ENCODE measurements around the gene ARHGAP45.

The ARHGAP45 gene

GRCh38 chr19:1025960-1026782 lies 40.8 kb upstream of the ARHGAP45 start, which contains the start of gene CNN2:
CNN2 (plus strand) TSS chr19:1026608; CDS start chr19:1026662, 54 bp downstream.
- Histone ChIP-seq H3K4me3 (ENCODE audit: low read depth in 1 of 2, low read length in 2 of 2) (peak within 1 kb of the TSS; percentile 85 to 95), H3K36me3 (ENCODE audit: insufficient read depth, low read length) (no peaks in the 10 kb centered on the region), H3K27ac (ENCODE audit: low read depth, low read length) (peak within 1 kb of the TSS; percentile 99), H3K4me1 (ENCODE audit: insufficient read depth, low read length) (peaks cover 14% of the 10 kb centered on the region), H3K9ac (ENCODE audit: low read length) (peak within 1 kb of the TSS; percentile 59), H3K9me3 (ENCODE audit: low read length) (no peaks in the 10 kb centered on the region), H3K27me3 (ENCODE audit: control insufficient read depth in 1 of 2, insufficient read depth in 2 of 2, low read length in 2 of 2) (no peaks in the 10 kb centered on the region)

- peaks cover 4% of the 10 kb centered on the region for H3K36me3 ChIP-seq (ENCODE audit: insufficient read depth, low read length)
- H3K9me3 ChIP-seq (ENCODE audit: low read length), result no peaks in the 10 kb centered on the region
- peak overlapping the region; percentile 59 for H3K9ac ChIP-seq (ENCODE audit: low read length)
- H3K4me3 ChIP-seq (ENCODE audit: low read depth in 1 of 2, low read length in 2 of 2), result peak overlapping the region; percentile 85 to 95
- peaks cover 14% of the 10 kb centered on the region for H3K4me1 ChIP-seq (ENCODE audit: insufficient read depth, low read length)
- H3K27me3 ChIP-seq (ENCODE audit: control insufficient read depth in 1 of 2, insufficient read depth in 2 of 2, low read length in 2 of 2), result no peaks in the 10 kb centered on the region
- peak overlapping the region; percentile 99 for H3K27ac ChIP-seq (ENCODE audit: low read depth, low read length)
These were observed 40.0 kb upstream of the ARHGAP45 start for GRCh38 chr19:1026783-1027649.

- peak overlapping the region; percentile 85 to 95 for H3K4me3 ChIP-seq (ENCODE audit: low read depth in 1 of 2, low read length in 2 of 2)
- peaks cover 11% of the 10 kb centered on the region for H3K36me3 ChIP-seq (ENCODE audit: insufficient read depth, low read length)
- H3K27me3 ChIP-seq (ENCODE audit: control insufficient read depth in 1 of 2, insufficient read depth in 2 of 2, low read length in 2 of 2), result no peaks in the 10 kb centered on the region
- H3K9ac ChIP-seq (ENCODE audit: low read length), result peak overlapping the region; percentile 59
- peak overlapping the region; percentile 99 for H3K27ac ChIP-seq (ENCODE audit: low read depth, low read length)
- peaks cover 14% of the 10 kb centered on the region for H3K4me1 ChIP-seq (ENCODE audit: insufficient read depth, low read length)
- H3K9me3 ChIP-seq (ENCODE audit: low read length), result no peaks in the 10 kb centered on the region
These were observed 39.3 kb upstream of the ARHGAP45 start for GRCh38 chr19:1027650-1028061.

GRCh38 chr19:1028062-1028926 lies 38.7 kb upstream of the ARHGAP45 start:
- Histone ChIP-seq H3K4me3 (ENCODE audit: low read depth in 1 of 2, low read length in 2 of 2) (peak overlapping the region; percentile 85 to 95), H3K9ac (ENCODE audit: low read length) (no peak overlapping the region), H3K27ac (ENCODE audit: low read depth, low read length) (peak overlapping the region; percentile 99)

GRCh38 chr19:1032264-1032867 lies 34.6 kb upstream of the ARHGAP45 start:
- no peaks in the 10 kb centered on the region for H3K9me3 ChIP-seq (ENCODE audit: low read length)
- no peak overlapping the region for H3K27ac ChIP-seq (ENCODE audit: low read depth, low read length)
- H3K4me3 ChIP-seq (ENCODE audit: low read depth in 1 of 2, low read length in 2 of 2), result no peak overlapping the region
- H3K4me1 ChIP-seq (ENCODE audit: insufficient read depth, low read length), result peaks cover 9% of the 10 kb centered on the region
- no peaks in the 10 kb centered on the region for H3K27me3 ChIP-seq (ENCODE audit: control insufficient read depth in 1 of 2, insufficient read depth in 2 of 2, low read length in 2 of 2)
- peaks cover 19% of the 10 kb centered on the region for H3K36me3 ChIP-seq (ENCODE audit: insufficient read depth, low read length)
- H3K9ac ChIP-seq (ENCODE audit: low read length), result no peak overlapping the region

More at GRCh38 chr19:1028062-1028926, 38.7 kb upstream of the ARHGAP45 start:
- H3K27me3 ChIP-seq (ENCODE audit: control insufficient read depth in 1 of 2, insufficient read depth in 2 of 2, low read length in 2 of 2), result no peaks in the 10 kb centered on the region
- H3K4me1 ChIP-seq (ENCODE audit: insufficient read depth, low read length), result peaks cover 14% of the 10 kb centered on the region
- no peaks in the 10 kb centered on the region for H3K9me3 ChIP-seq (ENCODE audit: low read length)
- peaks cover 17% of the 10 kb centered on the region for H3K36me3 ChIP-seq (ENCODE audit: insufficient read depth, low read length)

GRCh38 chr19:1035998-1036621 lies 30.9 kb upstream of the ARHGAP45 start:
- Histone ChIP-seq H3K9ac (ENCODE audit: low read length) (no peak overlapping the region), H3K9me3 (ENCODE audit: low read length) (no peaks in the 10 kb centered on the region), H3K4me3 (ENCODE audit: low read depth in 1 of 2, low read length in 2 of 2) (no peak overlapping the region), H3K36me3 (ENCODE audit: insufficient read depth, low read length) (peaks cover 19% of the 10 kb centered on the region), H3K4me1 (ENCODE audit: insufficient read depth, low read length) (peaks cover 21% of the 10 kb centered on the region), H3K27ac (ENCODE audit: low read depth, low read length) (no peak overlapping the region), H3K27me3 (ENCODE audit: control insufficient read depth in 1 of 2, insufficient read depth in 2 of 2, low read length in 2 of 2) (peaks cover 0 to under 1% of the 10 kb centered on the region in 2 donors)

GRCh38 chr19:1037621-1038064 lies 29.3 kb upstream of the ARHGAP45 start:
- Histone ChIP-seq H3K9me3 (ENCODE audit: low read length) (no peaks in the 10 kb centered on the region), H3K27me3 (ENCODE audit: control insufficient read depth in 1 of 2, insufficient read depth in 2 of 2, low read length in 2 of 2) (peaks cover 0 to 16% of the 10 kb centered on the region in 2 donors), H3K9ac (ENCODE audit: low read length) (no peak overlapping the region), H3K4me3 (ENCODE audit: low read depth in 1 of 2, low read length in 2 of 2) (no peak overlapping the region), H3K36me3 (ENCODE audit: insufficient read depth, low read length) (peaks cover 8% of the 10 kb centered on the region), H3K4me1 (ENCODE audit: insufficient read depth, low read length) (peaks cover 25% of the 10 kb centered on the region), H3K27ac (ENCODE audit: low read depth, low read length) (no peak overlapping the region)

GRCh38 chr19:1038978-1039645 lies 27.9 kb upstream of the ARHGAP45 start:
- H3K36me3 ChIP-seq (ENCODE audit: insufficient read depth, low read length), result no peaks in the 10 kb centered on the region
- H3K9me3 ChIP-seq (ENCODE audit: low read length), result no peaks in the 10 kb centered on the region
- H3K27me3 ChIP-seq (ENCODE audit: control insufficient read depth in 1 of 2, insufficient read depth in 2 of 2, low read length in 2 of 2), result peaks cover 0 to 19% of the 10 kb centered on the region in 2 donors
- no peak overlapping the region for H3K9ac ChIP-seq (ENCODE audit: low read length)
- H3K4me1 ChIP-seq (ENCODE audit: insufficient read depth, low read length), result peaks cover 25% of the 10 kb centered on the region
- no peak overlapping the region for H3K27ac ChIP-seq (ENCODE audit: low read depth, low read length)
- peak overlapping the region in 1 of 2 donors; percentile 72 for H3K4me3 ChIP-seq (ENCODE audit: low read depth in 1 of 2, low read length in 2 of 2)

GRCh38 chr19:1039646-1040475 lies 27.1 kb upstream of the ARHGAP45 start, which contains the start of gene ABCA7:
ABCA7 (plus strand) TSS chr19:1040107; CDS start chr19:1041362, 1,255 bp downstream.
- peaks cover 25% of the 10 kb centered on the region for H3K4me1 ChIP-seq (ENCODE audit: insufficient read depth, low read length)
- H3K9ac ChIP-seq (ENCODE audit: low read length), result no peak within 1 kb of the TSS
- H3K4me3 ChIP-seq (ENCODE audit: low read depth in 1 of 2, low read length in 2 of 2), result peak within 1 kb of the TSS; percentile 56 to 72
- no peaks in the 10 kb centered on the region for H3K36me3 ChIP-seq (ENCODE audit: insufficient read depth, low read length)
- peaks cover 0 to 19% of the 10 kb centered on the region in 2 donors for H3K27me3 ChIP-seq (ENCODE audit: control insufficient read depth in 1 of 2, insufficient read depth in 2 of 2, low read length in 2 of 2)
- peak within 1 kb of the TSS; percentile 48 for H3K27ac ChIP-seq (ENCODE audit: low read depth, low read length)
- no peaks in the 10 kb centered on the region for H3K9me3 ChIP-seq (ENCODE audit: low read length)

Data from muscle layer of colon (tissue), 2 donors.